Activated CD4-positive, alpha-beta T cell treated with anti-CD3 and anti-CD28 coated beads, Interleukin-2, amount 50 U/mL, for 4 hours (primary cell): ENCODE results near the gene MATCAP1.

Experiments
- DNase-seq, 2 experiments: peaks; one replicate each; pipeline ENCODE4 v3.0.0-alpha.2; 2020

Gene MATCAP1

DNA sequence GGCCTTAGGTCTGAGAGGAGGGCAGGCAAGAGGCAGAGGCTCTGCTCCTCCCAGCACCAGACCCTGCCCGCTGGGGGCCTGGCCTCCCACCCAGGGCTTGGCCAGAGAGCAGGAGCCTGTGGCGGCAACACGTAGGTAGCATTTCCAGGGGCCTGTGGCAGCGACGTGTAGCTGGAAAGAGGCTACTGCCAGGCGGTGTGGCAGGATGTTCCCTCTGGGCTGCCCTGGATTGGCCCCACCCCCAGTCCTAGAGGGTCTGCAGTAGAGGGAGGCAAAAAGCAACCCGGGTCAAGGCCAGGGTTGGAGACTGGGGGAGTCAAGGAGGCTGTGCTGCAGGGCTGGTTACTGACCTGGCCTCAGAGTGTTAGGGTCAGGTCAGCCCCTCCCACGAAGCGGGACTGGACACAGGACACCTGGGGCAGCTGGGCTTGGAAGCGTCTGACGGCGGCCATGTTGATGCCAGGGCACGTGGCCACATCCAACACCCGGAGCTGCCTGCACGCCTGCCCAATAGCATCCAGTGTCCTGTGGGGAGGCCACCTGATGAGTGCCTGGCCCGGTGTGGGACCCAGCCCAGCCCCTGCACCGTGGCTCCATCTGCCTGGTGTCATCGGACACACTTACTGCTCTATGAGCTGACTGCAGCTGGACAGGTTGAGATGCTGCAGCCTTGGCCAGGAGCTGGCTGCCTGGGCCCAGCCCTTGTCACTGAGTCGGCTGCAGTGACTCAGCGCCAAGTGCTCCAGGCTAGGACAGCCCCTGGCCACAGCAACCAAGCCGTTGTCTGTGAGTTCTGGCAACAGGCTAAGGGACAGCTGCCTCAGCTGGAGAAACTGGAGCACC lies 23.7 kb upstream of the MATCAP1 start:
- no peak for DNase-seq

DNA sequence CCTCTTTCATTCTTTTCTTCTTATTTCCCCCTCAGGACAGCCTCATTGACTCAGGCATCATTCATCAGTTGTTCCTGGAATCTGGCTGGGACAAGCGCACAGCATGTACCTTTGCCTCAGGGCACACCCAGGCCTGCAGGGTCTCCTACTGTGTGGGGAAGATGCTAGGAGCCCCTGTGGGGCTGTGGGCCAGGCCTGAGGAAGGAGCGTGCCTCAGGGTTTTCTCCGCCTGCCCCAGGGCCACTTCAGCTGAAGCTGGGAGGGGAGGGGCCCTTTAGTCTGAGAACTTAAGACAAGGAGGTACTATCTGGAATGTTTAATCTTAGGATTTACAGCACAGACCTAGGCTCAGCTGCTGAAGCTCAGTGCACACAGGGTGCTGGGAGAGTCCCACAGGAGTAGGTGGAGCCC lies 23.1 kb upstream of the MATCAP1 start:
- DNase-seq: no peak

GRCh38 chr16:67206129-67206837 lies 22.5 kb upstream of the MATCAP1 start:
- DNase-seq: no peak

- no peak for DNase-seq
Observed at GRCh38 chr16:67204076-67204475, 20.3 kb upstream of the MATCAP1 start.

DNA sequence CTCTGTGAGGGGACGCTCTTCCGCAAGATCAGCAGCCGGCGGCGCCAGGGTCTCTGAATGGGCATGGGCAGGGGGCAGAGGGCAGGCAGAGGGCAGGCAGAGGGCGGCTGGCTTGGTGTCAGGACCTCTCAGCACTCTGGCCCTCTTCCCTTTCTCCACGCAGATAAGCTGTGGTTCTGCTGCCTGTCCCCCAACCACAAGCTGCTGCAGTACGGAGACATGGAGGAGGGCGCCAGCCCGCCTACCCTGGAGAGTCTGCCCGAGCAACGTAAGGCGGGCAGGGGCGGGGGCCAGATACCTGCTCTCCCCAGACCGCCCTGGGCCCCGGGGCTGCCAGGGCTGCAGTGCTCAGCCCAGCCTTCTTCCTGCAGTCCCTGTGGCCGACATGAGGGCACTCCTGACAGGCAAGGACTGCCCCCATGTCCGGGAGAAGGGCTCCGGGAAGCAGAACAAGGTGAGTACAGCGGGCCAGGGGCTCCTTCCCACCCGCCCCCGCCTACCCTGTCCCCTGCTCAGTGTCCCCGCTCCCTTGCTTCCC lies 19.3 kb upstream of the MATCAP1 start:
- DNase-seq: no peak

DNA sequence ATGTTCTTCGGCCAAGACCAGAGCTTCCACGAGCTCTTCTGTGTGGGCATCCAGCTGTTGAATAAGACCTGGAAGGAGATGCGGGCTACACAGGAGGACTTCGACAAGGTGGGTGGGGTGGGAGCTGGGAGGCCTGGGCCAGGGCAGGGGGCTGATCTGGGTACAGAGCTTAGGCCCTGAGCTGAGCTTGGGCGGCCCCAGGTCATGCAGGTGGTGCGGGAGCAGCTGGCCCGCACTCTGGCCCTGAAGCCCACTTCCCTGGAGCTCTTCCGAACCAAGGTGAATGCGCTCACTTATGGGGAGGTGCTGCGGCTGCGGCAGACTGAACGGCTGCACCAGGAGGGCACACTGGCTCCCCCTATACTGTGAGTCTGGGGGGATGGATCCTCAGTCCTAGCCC lies 18.7 kb upstream of the MATCAP1 start:
- no peak for DNase-seq

GRCh38 chr16:67201411-67202345 lies 17.9 kb upstream of the MATCAP1 start:
- no peak for DNase-seq

DNA sequence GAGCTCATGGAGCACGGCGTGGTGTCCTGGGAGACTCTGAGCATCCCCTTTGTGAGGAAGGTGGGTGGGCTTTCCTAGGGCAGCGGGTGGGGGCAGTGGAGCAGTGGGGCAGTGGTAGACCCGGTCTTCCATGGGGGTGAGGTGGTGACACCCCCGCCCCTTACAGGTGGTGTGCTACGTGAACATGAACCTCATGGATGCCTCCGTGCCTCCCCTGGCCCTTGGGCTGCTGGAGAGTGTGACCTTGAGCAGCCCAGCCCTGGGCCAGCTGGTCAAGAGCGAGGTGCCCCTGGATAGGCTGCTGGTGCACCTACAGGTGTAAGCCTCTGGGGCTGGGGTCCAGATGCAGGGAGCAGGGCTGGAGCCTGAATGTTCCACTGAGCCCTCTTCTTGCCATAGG lies 16.7 kb upstream of the MATCAP1 start:
- no peak for DNase-seq

- no peak for DNase-seq
Observed at GRCh38 chr16:67199808-67200198, 16.0 kb upstream of the MATCAP1 start.

DNA sequence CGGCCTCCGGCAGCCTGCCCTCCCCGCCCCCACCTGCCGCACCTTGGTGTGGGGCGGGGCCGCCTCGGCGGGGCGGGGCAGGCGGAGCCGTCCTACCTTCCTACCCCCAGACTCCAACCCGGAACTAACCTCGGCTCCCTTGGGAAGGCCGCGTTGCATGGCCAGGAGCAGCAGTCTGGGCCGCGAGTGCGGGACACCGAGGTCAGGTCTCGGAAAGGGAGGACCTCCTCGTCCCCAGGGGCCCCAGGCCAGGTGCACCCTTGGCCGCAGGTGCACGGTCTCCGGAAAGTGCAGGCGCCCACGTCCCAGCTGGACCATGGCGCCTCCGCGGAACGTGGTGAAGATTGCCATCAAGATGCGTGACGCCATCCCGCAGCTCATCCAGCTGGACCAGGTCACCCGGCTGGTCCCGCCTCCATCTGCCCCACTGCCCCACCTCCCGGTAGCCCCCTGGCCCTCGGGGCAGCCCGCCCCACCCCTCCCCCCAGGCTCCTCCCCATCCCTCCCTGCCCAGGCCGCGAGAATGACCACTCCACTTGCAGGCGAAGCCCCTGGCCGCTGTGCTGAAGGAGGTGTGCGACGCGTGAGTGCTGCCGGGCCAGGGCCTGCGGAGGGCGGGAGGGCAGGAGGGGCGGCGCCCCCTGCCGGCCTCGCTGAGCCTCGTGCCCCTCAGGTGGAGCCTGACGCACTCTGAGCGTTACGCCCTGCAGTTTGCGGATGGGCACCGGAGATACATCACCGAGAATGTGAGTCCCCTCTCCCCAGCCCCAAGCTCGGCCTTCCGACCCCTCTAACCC lies 15.4 kb upstream of the MATCAP1 start, which contains the start of gene ELMO3:
ELMO3 (plus strand) TSS at position 121 of the 797 bp plus-strand sequence; CDS start at position 317, 196 bp downstream.
- no peak for DNase-seq

- no peak for DNase-seq
Observed at GRCh38 chr16:67198238-67198734, 14.5 kb upstream of the MATCAP1 start.

DNA sequence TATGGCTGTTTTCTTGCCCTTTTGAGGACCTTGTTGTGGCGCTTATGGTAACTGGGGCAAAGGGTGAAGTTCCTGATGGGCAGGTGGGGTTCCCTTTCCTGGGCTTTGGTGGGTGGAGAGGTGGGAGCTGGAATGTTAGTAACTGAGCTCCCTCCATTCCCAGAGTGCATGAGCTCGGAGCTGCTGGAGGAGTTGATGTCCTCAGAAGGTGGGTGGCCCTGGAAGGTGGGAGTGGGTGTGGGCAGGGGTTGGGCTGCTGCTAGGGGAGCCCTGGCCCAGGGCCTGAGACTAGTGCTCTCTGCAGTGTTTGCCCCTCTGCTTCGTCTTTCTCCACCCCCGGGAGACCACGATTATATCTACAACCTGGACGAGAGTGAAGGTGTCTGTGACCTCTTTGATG lies 13.9 kb upstream of the MATCAP1 start:
- DNase-seq: no peak

DNA sequence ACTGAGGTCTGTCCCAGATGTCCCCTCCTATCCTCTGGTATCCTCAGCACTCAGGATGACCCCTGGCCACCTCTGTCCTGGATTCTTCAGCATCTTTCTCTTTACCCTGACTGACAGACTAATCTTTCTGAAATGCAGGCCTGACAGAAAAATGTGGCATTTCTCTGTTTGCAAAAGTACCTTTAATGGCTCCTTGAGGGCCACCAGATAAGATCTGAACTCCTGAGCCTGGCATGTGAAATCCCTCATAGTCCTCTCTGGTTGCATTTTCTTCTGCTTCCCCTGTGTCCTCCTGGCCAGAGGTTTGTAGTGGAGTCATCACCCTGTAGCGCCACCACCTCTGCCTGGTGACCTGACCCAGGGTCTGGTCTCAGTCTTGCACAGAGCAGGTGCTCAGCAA lies 13.1 kb upstream of the MATCAP1 start:
- no peak for DNase-seq

GRCh38 chr16:67195676-67196075 lies 11.9 kb upstream of the MATCAP1 start:
- DNase-seq: no peak

DNA sequence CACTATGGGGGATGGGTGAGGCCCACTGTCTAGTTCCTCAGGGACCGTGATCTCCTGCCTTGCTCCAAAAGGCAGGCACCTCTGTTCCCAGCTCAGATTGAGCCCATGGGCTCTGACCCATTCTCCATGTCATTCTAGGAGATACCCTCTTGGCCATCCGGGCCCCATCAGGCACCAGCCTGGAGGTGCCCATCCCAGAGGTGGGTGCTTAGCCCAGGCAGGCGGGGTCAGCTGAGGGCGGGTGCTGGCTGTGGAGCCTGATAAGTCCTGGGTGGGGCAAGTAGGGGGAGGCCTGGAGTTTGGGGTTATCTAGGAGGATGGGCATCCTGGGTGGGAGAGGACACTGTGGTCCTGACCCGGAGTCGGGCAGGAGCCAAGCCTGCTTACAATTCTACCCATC lies 10.5 kb upstream of the MATCAP1 start:
- no peak for DNase-seq

- no peak for DNase-seq
Observed at GRCh38 chr16:67193536-67193935, 9.8 kb upstream of the MATCAP1 start.

- no peak for DNase-seq
Observed at GRCh38 chr16:67192781-67193361, 9.1 kb upstream of the MATCAP1 start.

DNA sequence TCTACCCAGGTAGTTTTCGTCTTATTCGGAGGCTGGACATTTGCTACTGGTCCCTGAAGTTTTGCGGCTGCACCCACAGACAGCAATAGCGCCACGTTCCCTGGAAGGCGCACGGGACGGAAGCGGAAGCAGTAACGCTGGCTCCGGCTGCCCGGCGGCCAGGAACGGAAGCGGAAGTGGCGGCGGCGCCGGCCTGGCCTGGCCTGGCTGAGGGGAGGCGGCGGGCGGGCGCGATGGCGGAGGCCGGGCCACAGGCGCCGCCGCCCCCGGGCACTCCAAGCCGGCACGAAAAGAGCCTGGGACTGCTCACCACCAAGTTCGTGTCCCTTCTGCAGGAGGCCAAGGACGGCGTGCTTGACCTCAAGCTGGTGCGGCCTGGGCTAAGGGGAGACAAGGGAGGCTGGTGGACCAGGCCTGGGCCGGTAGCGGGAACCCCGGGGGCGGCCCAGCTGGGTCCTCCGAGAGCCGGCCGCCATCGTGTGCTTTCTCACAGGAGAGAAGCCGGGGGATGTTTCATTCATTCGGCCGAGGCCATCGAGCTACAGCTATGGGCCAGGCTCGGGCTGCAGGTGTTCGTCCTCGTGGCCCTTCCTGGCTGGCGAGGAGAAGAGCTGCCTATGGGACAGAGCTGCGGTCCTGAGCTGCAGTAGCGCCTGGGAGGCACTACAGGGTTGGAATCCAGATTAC lies 8.4 kb upstream of the MATCAP1 start, which contains the start of gene E2F4:
E2F4 (plus strand) TSS at position 161 of the 687 bp plus-strand sequence; CDS start at position 234, 73 bp downstream.
- DNase-seq: peak; percentile 77 to 81

DNA sequence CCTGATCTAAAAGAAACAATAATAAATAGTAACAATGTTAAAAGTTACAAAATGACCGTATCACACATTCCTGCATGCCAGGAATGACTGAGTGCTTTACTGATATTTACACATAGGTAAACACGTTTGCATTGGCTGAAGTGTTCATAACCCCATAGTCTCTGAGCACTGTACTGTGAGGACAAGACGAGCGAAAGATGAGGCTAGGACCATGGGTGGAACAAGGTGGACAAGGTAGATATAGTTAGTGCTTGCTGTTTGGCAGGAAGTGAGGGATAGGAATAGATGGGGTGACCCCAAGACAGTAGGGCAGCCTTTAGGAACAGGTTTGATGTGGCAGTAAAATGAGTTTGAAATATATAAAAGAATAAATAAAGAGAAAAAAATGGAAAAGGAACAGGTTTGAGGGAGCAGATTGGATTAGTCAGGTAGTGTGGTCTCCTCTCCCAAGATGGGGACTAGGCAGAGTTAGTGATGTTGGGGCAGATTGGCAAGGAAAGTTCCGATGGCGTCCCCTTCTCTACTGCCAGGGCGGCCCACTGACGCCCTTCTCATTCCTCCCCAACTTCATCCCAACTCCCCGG lies 7.7 kb upstream of the MATCAP1 start:
- no peak for DNase-seq
